Lower leg skin (tissue), 3 donors: ENCODE results near the gene MEPCE.

ENCODE experiments used
- POLR2A ChIP-seq, 2 donors: fragments of 450-650 bp; IDR thresholded peaks; one replicate each; pipeline ENCODE4 v1.6.1; 2016 to 2017; ENCODE audit warnings: antibody characterized with exemption in 2 of 2, mild to moderate bottlenecking in 1 of 2, moderate library complexity in 1 of 2
- TF ChIP-seq, protein P1 (sequence below), 3 donors: fragments of 450-650 bp; IDR thresholded peaks; one replicate each; pipeline ENCODE4 v1.5.1; 2016; ENCODE audit warnings: antibody characterized with exemption in 3 of 3, mild to moderate bottlenecking in 3 of 3, moderate library complexity in 2 of 3

DNA sequence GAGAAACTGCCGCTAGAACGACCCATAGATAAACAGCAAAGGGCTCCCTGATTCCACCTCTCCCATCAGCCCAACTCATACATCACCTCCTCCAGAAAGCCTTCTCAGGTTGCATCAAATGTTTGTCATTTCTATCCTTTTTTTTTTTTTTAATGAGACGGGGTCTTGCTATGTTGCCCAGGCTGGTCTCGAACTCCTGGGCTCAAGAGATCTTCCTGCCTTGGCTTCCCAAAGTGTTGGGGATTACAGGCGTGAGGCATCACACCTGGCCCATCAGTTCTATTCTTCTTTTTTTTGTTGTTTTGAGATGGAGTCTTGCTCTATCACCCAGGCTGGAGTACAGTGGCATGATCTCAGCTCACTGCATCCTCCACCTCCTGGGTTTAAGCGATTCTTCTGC lies 27.4 kb downstream of the MEPCE start:
- TF ChIP-seq, protein P1, sequence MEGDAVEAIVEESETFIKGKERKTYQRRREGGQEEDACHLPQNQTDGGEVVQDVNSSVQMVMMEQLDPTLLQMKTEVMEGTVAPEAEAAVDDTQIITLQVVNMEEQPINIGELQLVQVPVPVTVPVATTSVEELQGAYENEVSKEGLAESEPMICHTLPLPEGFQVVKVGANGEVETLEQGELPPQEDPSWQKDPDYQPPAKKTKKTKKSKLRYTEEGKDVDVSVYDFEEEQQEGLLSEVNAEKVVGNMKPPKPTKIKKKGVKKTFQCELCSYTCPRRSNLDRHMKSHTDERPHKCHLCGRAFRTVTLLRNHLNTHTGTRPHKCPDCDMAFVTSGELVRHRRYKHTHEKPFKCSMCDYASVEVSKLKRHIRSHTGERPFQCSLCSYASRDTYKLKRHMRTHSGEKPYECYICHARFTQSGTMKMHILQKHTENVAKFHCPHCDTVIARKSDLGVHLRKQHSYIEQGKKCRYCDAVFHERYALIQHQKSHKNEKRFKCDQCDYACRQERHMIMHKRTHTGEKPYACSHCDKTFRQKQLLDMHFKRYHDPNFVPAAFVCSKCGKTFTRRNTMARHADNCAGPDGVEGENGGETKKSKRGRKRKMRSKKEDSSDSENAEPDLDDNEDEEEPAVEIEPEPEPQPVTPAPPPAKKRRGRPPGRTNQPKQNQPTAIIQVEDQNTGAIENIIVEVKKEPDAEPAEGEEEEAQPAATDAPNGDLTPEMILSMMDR (IDR thresholded peaks at IDR 0.05) = no peak
- TF ChIP-seq POLR2A (IDR thresholded peaks at IDR 0.05) = no peak
